Measurements from ENCODE around the gene SPATS2.
"Not testable (repeated sequence)": the region's sequence is repeated elsewhere in the genome, so short reads cannot be mapped to it uniquely, and the experiment has no call there.

GRCh38 chr12:49320411-49321103 lies 46.7 kb upstream of the SPATS2 start:
- TF ChIP-seq CTCF, POLR2A (IDR thresholded peaks at IDR 0.05): not testable (repeated sequence)

All from heart left ventricle (tissue), 13 donors.